Activated T-cell treated with anti-CD3 and anti-CD28 coated beads for 48 hours (primary cell): Measurements from ENCODE around the gene TFF1.
A peak's percentile ranks its signal among the peaks of the same experiment; 100 is the strongest.

ENCODE experiments used
- DNase-seq: peaks from one replicate; pipeline ENCODE4 v3.0.0-alpha.2; 2020; ENCODE audit warnings: low read depth

Gene TFF1

DNA sequence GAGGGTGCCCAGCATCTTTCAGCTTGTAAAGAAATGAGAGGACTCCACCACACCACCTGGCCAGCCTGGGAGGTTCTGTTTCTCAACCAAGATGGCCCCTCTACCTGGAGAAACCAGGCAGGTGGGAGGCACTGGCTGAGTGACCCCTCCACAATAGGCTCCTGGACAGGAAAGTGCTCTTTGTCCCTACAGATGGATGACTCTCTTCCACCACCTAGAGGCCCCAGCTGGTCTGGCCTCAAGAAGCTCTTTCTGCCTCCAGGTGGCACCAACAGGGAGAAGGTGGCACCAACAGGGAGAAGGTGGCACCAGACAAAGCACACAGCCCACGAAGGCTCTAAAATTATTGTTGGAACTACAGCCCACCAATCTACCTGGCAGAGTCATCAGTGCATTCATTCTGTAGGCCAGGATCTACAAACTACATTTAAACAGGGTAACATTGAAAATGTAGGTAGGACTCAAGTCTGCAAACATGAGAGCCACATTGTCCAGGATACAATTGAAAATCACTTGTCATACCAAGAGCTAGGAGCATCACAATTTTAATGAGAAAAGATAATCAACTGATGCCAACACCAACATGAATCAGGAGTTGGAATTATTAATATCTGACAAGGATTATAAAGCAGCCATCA lies 15.1 kb upstream of the TFF1 start:
- DNase-seq, result no peak

DNA sequence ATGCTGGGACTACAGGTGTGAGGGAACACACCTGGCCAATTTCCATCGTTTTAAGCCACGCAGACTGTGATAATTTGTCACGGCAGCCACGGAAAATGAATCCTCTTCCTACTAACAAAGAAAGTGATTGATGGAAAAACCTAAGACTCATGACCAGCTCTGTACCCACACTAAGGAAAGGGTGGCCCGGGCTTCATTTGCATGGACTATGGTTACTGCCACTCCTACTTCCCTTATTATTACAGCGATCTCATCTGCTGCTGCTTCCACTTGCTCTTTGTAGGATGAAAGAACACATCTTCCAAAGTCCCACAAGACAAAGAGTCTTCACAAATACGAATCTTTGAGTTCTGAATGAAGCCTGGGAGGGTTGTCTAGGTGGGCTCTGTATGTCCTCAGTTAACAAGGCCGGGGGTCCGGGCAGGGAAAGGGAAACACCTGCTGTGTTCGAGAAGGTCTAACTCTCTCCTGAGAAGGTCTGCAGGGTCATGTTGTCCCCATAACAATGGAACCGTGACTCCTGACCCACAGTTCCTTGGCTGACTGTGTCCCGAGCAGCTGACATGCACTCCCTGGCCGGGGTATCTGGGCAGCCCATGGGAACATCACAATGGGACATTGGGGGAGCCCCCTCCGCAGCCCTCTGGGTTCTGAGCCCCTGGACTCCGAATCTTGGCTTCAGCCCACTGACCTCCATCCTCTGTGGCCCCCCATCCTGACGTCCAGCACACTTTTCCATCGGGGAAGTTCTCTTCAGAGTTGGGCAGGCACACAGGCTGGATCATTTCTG lies 13.3 kb upstream of the TFF1 start:
- DNase-seq, result no peak

GRCh38 chr21:42378418-42378817 lies 12.1 kb upstream of the TFF1 start:
- no peak for DNase-seq

DNA sequence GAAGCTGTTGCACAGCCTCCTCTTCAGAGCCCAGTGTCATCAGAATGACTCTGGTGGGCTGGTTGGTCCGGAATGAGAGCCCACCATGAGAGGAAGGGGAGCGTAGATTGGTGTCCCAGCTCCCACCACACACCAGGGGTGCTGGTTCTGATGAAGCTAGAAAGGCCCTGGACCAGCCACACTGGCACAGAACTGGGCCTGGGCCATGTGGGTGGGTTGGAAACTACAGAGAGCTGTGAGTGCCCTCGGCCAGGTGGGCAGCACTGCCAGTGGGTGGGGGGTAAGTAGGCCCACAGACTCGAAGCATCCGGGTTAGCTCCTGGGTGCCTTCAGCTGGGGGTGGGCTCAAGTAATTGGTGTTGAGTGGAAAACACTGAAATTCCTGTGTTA lies 11.6 kb upstream of the TFF1 start:
- DNase-seq, result no peak

DNA sequence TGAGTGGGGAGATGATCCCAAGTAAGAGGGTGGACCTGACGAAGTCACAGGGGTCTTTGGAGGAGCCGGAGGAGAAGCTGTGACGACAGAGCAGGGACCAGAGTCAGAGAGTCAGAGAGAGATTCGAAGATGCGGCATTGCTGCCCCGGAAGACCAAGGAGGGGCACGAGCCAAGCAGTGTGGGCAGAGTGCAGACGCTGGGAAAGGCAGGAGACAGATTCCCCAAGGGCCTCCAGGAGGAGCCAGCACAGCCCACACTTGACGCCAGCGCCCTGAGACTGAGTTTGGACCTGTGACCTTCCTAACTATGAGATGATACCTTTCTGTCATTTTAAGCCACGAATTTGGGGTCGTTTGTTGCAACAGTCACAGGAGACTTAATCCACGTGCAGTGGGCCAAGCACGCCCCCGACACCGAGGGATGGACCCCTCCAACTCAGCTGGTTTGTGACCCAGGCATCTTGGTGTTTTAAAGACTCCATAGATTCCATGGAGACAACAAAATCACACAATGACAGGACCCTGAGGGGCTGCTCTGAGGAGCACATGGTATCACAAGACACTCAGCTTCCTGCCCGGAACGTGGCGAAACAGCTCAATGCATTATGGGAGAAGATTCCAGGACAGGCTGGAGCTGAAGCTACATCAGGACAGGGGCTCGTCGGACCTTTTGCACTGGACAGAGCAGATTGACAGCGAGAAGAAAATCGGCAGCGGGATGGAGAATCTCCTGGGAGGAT lies 11.0 kb upstream of the TFF1 start:
- no peak for DNase-seq

GRCh38 chr21:42376338-42376982 lies 10.1 kb upstream of the TFF1 start:
- no peak for DNase-seq

DNA sequence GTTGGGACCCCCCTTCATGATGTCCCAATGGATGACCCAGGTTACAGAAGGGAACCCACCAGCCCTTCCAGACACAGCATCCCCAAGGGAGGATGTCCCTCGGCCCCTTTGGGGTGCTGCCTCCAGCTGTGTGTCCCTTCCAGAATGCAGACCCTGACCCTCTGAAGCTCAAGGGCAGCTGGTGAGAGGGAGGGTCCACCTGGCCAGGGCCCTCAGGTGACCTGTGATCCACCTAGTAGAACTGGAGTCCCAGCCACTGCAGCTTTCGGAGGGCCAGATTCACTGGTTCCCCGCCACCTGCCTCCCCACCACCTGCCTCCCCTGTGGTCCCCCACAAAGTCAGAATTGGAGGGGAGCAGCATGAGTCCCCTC lies 9.6 kb upstream of the TFF1 start:
- DNase-seq, result no peak

GRCh38 chr21:42375506-42375905 lies 9.2 kb upstream of the TFF1 start:
- no peak for DNase-seq

DNA sequence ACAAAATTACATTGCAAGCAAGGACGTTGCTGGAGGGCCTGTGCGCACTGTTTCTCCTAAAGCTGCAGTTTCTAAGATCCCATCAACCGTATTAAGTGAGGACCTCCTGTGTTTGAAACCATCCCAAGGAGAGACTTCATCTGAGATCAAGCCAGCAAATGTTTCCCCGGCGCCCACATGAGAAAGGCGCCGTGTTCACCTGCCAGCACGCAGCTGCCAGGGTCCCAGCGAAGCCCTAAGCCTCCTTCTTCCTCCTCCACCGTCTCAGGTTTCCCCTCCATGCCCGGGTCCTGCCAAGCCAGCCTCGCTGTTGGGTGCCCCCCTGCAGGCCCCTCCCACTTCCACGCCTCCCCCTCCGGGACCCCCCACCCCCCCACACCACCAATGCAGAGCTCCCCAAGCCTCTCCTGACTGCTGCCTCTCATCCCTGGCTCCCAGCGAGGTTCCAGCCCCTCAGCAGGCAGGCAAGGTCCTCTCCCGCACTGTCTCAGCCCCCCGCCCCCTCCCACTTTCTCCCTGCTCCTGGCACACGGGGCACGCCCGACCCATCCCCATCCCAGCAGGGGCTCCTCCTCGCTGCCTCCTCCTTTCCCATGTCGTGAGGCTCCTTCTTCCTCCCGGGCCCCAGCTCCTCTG lies 8.6 kb upstream of the TFF1 start:
- DNase-seq, result no peak

- no peak for DNase-seq
Observed at GRCh38 chr21:42374457-42374856, 8.1 kb upstream of the TFF1 start.

GRCh38 chr21:42373908-42374455 lies 7.6 kb upstream of the TFF1 start:
- DNase-seq, result no peak

GRCh38 chr21:42373196-42373907 lies 7.0 kb upstream of the TFF1 start:
- peak; percentile 41 for DNase-seq

DNA sequence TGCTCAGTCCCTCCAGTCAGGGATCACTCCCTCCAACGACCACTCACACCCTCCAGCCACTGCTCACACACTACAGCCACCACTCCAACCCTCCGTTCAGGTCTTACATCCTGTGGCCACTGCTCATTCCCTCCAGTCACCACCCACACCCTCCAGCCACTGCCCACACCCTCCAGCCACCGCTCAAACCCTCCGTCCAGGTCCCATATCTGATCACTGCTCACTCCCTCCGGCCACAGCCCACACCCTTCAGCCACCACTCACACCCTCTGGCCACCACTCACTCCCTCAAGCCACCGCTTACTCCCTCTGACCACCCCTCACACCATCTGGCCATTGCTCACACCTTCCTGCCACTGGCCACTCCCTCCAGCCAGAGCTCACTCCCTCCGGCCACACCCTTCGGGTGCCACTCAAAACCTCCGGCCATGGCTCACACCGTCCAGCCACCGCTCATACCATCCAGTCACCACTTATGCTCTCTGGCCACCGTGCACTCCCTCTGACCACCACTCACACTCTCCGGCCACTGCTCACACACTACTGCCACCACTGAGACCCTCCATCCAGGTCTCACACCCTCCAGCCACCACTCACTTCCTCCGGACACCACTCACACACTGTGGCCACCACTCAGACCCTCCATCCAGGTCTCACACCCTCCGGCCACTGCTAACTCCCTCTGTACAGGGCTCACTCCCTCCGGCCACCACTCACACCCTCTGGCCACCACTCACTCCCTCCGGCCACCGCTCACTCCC lies 4.7 kb upstream of the TFF1 start:
- DNase-seq, result no peak

- DNase-seq, result no peak
Observed at GRCh38 chr21:42369821-42370220, 3.5 kb upstream of the TFF1 start.

- DNase-seq, result no peak
Observed at GRCh38 chr21:42367367-42368165, 1.2 kb upstream of the TFF1 start.

DNA sequence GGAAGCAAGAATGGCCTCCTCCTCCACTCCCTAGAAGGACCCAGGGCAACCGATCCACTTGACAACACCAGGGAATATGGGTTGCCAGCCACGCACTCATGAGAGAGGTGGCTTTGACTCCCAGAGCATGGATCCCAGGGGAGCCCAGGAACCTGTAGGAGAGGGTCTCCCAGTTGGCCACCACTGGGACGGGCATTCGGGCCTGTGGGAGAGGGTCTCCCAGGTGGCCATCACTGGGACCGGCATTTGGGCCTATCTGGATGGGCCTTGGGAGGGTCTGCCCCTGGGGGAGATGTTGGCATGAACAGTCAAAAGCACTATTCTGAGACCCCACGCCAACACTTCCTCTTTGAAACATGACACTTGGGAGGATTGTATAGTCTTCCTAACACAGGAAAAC lies 565 bp downstream of the TFF1 start:
- DNase-seq, result no peak

DNA sequence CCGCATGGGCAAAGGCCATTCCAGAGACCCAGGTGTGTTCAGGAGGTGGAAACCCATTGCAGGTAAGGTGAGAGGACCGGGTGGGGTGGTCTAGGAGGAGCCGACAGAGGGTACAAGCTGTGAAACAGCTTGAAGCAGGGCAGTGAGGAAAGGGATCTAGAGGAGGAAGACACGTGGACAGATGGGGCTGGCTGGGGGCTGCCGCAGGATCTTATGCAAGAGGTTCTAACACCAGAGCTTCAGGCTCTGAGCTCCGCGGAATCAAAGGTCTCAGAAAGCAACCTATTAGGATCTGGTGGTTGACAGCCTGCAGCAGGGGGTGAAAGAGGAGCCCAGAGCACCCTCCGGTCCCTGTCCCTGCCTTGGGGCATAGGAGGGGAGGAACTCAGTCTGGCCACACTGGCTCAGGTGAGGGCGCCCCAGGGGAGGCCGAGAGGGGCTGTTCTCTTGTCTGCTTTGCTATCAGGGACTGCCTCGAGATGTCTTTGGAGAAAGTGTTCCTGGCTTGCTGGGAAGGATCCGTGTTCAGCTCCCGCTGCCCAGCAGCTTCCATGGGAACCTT lies 1.9 kb downstream of the TFF1 start:
- no peak for DNase-seq

GRCh38 chr21:42363312-42363711 lies 3.0 kb downstream of the TFF1 start:
- no peak for DNase-seq

DNA sequence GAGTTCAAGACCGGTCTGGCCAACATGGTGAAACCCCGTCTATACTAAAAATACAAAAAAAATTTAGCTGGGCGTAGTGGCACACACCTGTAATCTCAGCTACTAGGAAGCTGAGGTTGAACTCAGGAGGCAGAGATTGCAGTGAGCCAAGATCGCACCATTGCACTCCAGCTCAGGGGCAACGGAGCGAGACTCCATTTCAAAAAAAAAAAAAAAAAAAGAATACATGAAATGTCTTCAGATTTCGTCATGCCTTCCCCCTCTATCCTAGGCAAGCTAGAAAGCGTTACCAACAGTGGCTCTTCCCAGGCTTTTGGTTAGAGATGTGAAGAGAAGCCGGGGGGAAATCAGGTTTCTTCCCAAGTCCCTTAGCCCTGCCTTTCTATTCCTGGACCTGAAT lies 3.6 kb downstream of the TFF1 start:
- no peak for DNase-seq
